WERI-Rb-1 (cell line): Measurements from ENCODE around the gene SLC11A2.

Experiments
- DNase-seq: peaks from one replicate; pipeline ENCODE4 v3.0.0-alpha.2; 2020
- H3K27ac ChIP-seq: fragments of 250-450 bp; sonication (Bioruptor Pico); 2 replicates; pipeline ENCODE4 v1.5.1; 2020; ENCODE audit warnings: mild to moderate bottlenecking, moderate library complexity
- H3K27me3 ChIP-seq: fragments of 250-450 bp; sonication (Bioruptor Pico); 2 replicates; pipeline ENCODE4 v1.5.1; 2021; ENCODE audit warnings: mild to moderate bottlenecking, low read depth, moderate library complexity; ENCODE audit not compliant: insufficient read depth, severe bottlenecking
- H3K36me3 ChIP-seq: fragments of 250-450 bp; sonication (Bioruptor Pico); 2 replicates; pipeline ENCODE4 v1.5.1; 2020; ENCODE audit warnings: mild to moderate bottlenecking, moderate library complexity
- H3K4me3 ChIP-seq: 2 replicates; pipeline ENCODE4 v1.5.1; 2011; ENCODE audit warnings: low read depth, mild to moderate bottlenecking, control low read depth, low read length
- H3K9me3 ChIP-seq: fragments of 250-450 bp; sonication (Bioruptor Pico); 2 replicates; pipeline ENCODE4 v1.5.1; 2021; ENCODE audit warnings: mild to moderate bottlenecking, moderate library complexity; ENCODE audit not compliant: severe bottlenecking
- TF ChIP-seq, protein P1 (sequence below): IDR thresholded peaks from 2 replicates; pipeline ENCODE4 v1.5.1; 2011; ENCODE audit warnings: low read depth, mild to moderate bottlenecking, control low read depth, inconsistent platforms, low read length

Gene SLC11A2

DNA sequence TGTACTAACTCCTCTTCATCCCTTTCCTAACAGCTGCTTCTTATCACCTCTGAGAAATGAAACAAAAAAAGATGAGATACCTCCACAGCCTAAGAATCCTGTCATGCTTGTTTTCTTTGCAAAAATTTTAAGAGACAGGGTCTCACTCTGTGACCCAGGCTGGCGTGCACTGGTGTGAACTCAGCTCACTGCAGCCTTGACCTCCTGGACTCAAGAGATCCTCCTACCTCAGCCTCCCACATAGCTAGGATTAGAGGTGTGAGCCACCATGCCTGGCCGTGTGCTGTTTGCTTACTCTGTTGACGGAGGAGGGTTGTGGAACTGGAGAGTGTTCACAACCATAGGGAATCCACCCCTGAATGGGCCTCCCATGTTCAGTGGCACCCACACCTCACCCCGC is 41.0 kb upstream of the SLC11A2 start:
- TF ChIP-seq, protein P1, sequence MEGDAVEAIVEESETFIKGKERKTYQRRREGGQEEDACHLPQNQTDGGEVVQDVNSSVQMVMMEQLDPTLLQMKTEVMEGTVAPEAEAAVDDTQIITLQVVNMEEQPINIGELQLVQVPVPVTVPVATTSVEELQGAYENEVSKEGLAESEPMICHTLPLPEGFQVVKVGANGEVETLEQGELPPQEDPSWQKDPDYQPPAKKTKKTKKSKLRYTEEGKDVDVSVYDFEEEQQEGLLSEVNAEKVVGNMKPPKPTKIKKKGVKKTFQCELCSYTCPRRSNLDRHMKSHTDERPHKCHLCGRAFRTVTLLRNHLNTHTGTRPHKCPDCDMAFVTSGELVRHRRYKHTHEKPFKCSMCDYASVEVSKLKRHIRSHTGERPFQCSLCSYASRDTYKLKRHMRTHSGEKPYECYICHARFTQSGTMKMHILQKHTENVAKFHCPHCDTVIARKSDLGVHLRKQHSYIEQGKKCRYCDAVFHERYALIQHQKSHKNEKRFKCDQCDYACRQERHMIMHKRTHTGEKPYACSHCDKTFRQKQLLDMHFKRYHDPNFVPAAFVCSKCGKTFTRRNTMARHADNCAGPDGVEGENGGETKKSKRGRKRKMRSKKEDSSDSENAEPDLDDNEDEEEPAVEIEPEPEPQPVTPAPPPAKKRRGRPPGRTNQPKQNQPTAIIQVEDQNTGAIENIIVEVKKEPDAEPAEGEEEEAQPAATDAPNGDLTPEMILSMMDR = no peak
- Histone ChIP-seq H3K36me3 (peaks cover 82% of the 10 kb centered on the region), H3K27me3 (no peaks in the 10 kb centered on the region), H3K9me3 (no peaks in the 10 kb centered on the region), H3K4me3 (no peak overlapping the region), H3K27ac (no peak overlapping the region)
- no peak for DNase-seq

DNA sequence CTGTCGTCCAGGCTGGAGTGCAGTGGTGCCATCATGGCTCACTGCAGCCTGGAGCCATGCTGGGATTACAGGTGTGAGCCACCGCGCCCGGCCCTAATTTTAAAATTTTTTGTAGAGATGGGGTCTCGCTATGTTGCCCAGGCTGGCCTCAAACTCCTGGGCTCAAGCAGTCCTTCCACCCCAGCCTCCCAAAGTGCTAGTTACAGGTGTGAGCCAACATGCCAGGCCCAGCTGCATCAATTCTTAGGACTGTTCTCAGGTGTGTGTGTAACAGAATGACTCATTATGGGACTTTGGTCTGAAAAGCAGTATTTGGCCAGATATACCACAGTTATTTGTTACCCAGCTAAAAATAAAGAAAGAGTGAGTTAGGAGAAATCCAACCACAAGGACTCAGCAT is 39.3 kb upstream of the SLC11A2 start:
- no peaks in the 10 kb centered on the region for H3K27me3 ChIP-seq
- TF ChIP-seq, protein P1 = no peak
- peaks cover 81% of the 10 kb centered on the region for H3K36me3 ChIP-seq
- H3K27ac ChIP-seq = no peak overlapping the region
- DNase-seq = no peak
- no peak overlapping the region for H3K4me3 ChIP-seq
- no peaks in the 10 kb centered on the region for H3K9me3 ChIP-seq

DNA sequence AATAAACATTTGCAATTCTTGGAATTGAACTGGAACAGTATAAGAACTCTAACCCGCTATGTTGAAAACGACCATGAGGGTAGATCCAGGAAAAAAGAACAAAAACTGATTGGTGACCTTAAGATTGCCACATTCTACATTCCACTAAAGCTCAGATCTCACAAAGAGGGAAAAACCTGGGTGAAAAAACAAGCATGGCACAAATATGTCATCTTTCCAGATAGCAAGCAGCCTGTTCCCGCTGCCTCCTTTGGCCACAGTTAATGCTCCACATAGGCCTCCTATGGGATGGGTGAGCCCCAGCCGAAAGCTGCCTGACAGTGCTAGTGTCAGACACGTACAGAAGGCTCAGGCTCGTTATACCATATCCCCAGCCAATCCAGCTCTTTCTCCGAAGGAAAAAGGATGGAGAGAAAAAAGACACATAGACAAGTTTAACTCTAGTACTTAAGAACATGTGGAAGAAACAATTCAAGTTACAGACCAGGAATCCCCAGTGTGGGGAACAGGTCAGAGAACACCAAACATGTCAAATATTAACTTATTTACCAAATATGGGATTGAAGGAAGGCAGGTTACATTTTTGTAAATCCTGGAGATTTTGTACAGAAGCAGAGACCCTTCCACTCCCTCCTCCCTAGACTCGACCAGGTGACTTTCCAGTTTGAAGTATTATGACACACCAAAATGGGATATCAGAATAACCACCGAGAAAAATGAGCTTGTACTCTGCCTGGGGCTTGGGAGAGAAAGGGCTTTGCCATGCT is 36.6 kb upstream of the SLC11A2 start:
- DNase-seq = no peak
- H3K27ac ChIP-seq = no peak overlapping the region
- TF ChIP-seq, protein P1 = no peak
- no peaks in the 10 kb centered on the region for H3K9me3 ChIP-seq
- peaks cover 90% of the 10 kb centered on the region for H3K36me3 ChIP-seq
- H3K4me3 ChIP-seq = no peak overlapping the region
- no peaks in the 10 kb centered on the region for H3K27me3 ChIP-seq

DNA sequence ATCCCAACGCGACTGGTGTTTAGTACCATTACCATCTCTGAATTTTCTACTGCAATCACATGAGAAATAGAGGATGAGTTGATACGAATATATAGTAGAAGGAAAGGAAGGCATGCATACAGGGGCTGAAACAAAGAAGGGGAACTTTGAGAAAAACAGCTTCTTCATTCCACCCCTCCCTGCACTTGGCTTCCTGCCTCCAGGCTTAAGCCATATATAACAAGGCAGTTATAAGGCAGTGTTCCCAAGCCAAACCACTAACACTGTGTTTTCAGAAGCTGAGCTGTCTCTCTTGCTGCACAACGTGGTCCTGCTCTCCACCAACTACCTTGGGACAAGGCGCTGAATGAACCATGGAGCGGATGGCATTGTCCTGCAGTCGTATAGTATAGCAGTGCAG is 32.9 kb upstream of the SLC11A2 start:
- no peak overlapping the region for H3K4me3 ChIP-seq
- no peak for DNase-seq
- no peaks in the 10 kb centered on the region for H3K9me3 ChIP-seq
- TF ChIP-seq, protein P1 = no peak
- H3K27ac ChIP-seq = no peak overlapping the region
- no peaks in the 10 kb centered on the region for H3K27me3 ChIP-seq
- H3K36me3 ChIP-seq = peaks cover 80% of the 10 kb centered on the region

DNA sequence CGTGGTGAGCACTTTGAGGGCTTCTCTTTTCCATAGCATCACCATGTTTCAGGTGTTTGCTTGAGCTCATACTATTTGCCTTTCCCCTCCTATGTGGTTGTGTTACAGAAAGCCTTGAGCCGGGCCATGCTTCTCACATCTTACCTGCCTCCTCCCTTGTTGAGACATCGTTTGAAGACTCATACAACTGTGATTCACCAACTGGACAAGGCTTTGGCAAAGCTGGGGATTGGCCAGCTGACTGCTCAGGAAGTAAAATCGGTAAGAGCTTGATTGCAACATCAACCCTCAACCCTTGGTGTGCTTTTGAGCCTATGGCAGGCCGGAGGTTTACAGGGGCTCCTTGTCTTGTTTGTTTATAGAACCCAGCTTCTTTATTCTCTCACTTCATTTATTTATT is 30.1 kb upstream of the SLC11A2 start:
- no peaks in the 10 kb centered on the region for H3K27me3 ChIP-seq
- DNase-seq = no peak
- H3K9me3 ChIP-seq = no peaks in the 10 kb centered on the region
- TF ChIP-seq, protein P1 = no peak
- H3K27ac ChIP-seq = no peak overlapping the region
- no peak overlapping the region for H3K4me3 ChIP-seq
- peaks cover 75% of the 10 kb centered on the region for H3K36me3 ChIP-seq

DNA sequence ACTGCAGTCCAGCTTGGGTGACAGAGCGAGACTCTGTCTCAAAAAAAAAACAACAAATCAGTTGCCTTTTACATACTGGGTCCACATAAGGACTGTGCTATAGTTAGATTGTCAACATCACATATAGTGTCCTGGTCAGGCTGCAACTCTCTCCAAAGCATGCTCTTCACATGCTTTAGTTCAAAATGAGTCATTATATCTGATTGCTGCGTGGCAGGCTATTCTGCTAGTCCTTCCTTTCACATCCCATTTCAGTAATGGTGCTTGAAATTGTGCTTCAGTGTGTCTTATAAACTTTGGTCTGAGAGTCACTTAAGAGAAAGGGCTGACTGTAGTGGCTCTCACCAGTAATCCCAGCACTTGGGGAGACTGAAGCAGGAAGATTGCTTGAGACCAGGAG is 28.9 kb upstream of the SLC11A2 start:
- TF ChIP-seq, protein P1 = no peak
- H3K36me3 ChIP-seq = peaks cover 75% of the 10 kb centered on the region
- no peak for DNase-seq
- no peak overlapping the region for H3K27ac ChIP-seq
- H3K27me3 ChIP-seq = no peaks in the 10 kb centered on the region
- no peak overlapping the region for H3K4me3 ChIP-seq
- no peaks in the 10 kb centered on the region for H3K9me3 ChIP-seq
